ENCODE data around the gene LHFPL2. TPM values are rescaled to one million over a fixed set of nuclear protein-coding genes. Genes with fewer than 3 reads are reported as not detected.

LHFPL2 gene, protein sequence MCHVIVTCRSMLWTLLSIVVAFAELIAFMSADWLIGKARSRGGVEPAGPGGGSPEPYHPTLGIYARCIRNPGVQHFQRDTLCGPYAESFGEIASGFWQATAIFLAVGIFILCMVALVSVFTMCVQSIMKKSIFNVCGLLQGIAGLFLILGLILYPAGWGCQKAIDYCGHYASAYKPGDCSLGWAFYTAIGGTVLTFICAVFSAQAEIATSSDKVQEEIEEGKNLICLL
- 62.5 TPM for total RNA-seq

DNA sequence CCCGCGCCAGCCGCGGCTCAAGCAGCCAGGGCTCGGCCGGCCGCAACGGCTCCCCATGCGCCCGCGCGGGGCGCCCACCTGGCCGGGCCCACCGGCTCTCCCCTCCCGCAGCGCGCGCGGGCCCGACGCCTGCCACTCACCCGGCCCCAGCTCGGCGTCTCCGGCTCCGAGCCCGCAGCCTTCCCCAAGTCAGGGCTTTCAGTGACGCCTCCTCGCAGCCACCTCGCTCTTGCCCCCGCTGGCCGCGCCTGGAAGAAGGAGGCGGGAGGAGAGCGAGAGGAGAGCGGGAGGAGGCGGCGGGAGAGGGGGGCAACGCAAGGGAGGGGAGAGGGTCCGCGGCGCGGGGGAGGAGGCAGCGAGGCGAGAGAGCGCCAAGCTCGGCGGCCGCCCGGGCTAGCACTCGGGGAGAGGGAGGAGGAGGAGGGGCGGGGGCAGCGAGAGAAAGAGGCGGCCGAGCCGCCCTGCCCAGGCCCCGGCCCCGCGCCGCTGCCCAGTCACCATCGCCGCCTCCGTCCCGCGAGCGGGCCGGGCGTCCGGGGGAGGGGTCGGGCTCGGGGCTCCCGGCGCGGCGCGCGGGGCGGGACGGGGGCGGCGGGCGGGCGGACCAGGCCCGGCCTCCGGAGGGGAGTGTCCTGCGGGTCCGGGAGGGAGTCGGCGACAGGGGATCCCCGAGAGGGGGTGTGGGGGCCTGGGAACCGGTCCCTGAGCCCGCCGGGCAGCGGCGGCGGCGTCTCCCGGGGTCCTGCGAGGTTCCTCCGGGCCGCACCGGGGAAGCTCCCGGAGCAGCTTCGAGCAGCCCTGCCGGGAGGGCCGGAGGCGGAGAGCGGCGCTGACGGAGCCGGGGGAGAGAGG is at the start of gene LHFPL2:
Gene LHFPL2 (minus strand): TSS at position 414 of the 852 bp plus-strand sequence. CDS start 138,559 bp downstream, outside the sequence.

